H1 (cell line): Measurements from ENCODE around the gene CELSR3. TPM values are rescaled to one million over a fixed set of nuclear protein-coding genes. Genes with fewer than 3 reads are reported as not detected.
A peak's percentile ranks its signal among the peaks of the same experiment; 100 is the strongest.

ENCODE experiments used
- CTCF ChIA-PET: fragments of 300-600 bp; sonication (Branson Sonifier 250); formaldehyde crosslinking; loops from one replicate; lab custom pipeline; 2021; ENCODE audit not compliant: partially characterized antibody; lab: Charles Lee
- POLR2A ChIA-PET: fragments of 300-600 bp; sonication (Branson Sonifier 250); formaldehyde crosslinking; loops from one replicate; lab custom pipeline; 2021; ENCODE audit warnings: inconsistent platforms; ENCODE audit not compliant: partially characterized antibody; lab: Charles Lee
- DNase-seq, 2 experiments: peaks; one replicate each; pipeline versions ENCODE4 v3.0.0 to v3.0.0-alpha.2; 2010 to 2022; ENCODE audit warnings: low spot score in 2 of 2, low read depth in 1 of 2, mixed read lengths in 1 of 2
- FAIRE-seq: peaks from 2 replicates; lab custom pipeline; 2011; peaks lifted over from hg19 to GRCh38; lab: Jason Lieb, UNC
- H2AFZ ChIP-seq: 2 replicates; pipeline ENCODE4 v1.8.1; 2012; ENCODE audit warnings: low read length, inconsistent platforms
- H2AK5ac ChIP-seq: 2 replicates; pipeline ENCODE4 v1.6.1; 2013; ENCODE audit warnings: low read depth, low read length
- H2BK120ac ChIP-seq: replicated peaks from 2 replicates; pipeline ENCODE3; 2013; ENCODE audit warnings: low read depth, low read length, inconsistent platforms
- H2BK12ac ChIP-seq: 2 replicates; pipeline ENCODE4 v1.6.1; 2013; ENCODE audit warnings: low read depth, low read length
- H2BK15ac ChIP-seq: 2 replicates; pipeline ENCODE4 v1.6.1; 2013; ENCODE audit warnings: low read length
- H2BK20ac ChIP-seq: 2 replicates; pipeline ENCODE4 v1.6.1; 2013; ENCODE audit warnings: low read length
- H2BK5ac ChIP-seq: 2 replicates; pipeline ENCODE4 v1.6.1; 2013; ENCODE audit warnings: low read depth, low read length
- H3K14ac ChIP-seq: 2 replicates; pipeline ENCODE4 v1.6.1; 2013; ENCODE audit warnings: inconsistent platforms; ENCODE audit not compliant: insufficient read length
- H3K18ac ChIP-seq: 2 replicates; pipeline ENCODE4 v1.6.1; 2013; ENCODE audit warnings: low read length; ENCODE audit errors: extremely low read depth
- H3K23ac ChIP-seq: 2 replicates; pipeline ENCODE4 v1.6.1; 2013; ENCODE audit warnings: inconsistent platforms; ENCODE audit not compliant: insufficient read length
- H3K23me2 ChIP-seq: 2 replicates; pipeline ENCODE4 v1.6.1; 2013; ENCODE audit warnings: low read depth, low read length
- H3K27ac ChIP-seq: 2 replicates; pipeline ENCODE4 v1.6.1; 2011; ENCODE audit warnings: low read depth, low read length, inconsistent platforms
- H3K27me3 ChIP-seq, 4 experiments: replicated peaks in 1 of 4; 1 replicate in 1 of 4; 2 replicates in 3 of 4; pipeline versions ENCODE4 v1.6.1 to v1.8.1; 2011 to 2013; ENCODE audit warnings: low read length in 3 of 4, mild to moderate bottlenecking in 3 of 4, inconsistent platforms in 2 of 4, mixed read lengths in 2 of 4, moderate library complexity in 1 of 4; ENCODE audit not compliant: control insufficient read depth in 3 of 4, insufficient read depth in 3 of 4; ENCODE audit errors: extremely low read depth in 1 of 4
- H3K36me3 ChIP-seq, 4 experiments: 2 replicates each; pipeline versions ENCODE4 v1.6.1 to v1.8.1; 2011 to 2013; ENCODE audit warnings: mild to moderate bottlenecking in 4 of 4, low read length in 3 of 4, moderate library complexity in 2 of 4, control low read depth in 1 of 4, inconsistent platforms in 1 of 4; ENCODE audit not compliant: insufficient read depth in 4 of 4, control insufficient read depth in 2 of 4
- H3K4ac ChIP-seq: replicated peaks from 2 replicates; pipeline ENCODE3; 2013; ENCODE audit warnings: low read length, low read depth, mixed read lengths, inconsistent platforms; ENCODE audit not compliant: insufficient read length
- H3K4me1 ChIP-seq, 4 experiments: replicated peaks in 1 of 4; 1 replicate in 1 of 4; 2 replicates in 3 of 4; pipeline versions ENCODE4 v1.6.1 to v1.8.1; 2011 to 2013; ENCODE audit warnings: low read length in 3 of 4, inconsistent platforms in 2 of 4, mixed read lengths in 1 of 4; ENCODE audit not compliant: insufficient read depth in 4 of 4, control insufficient read depth in 3 of 4
- H3K4me2 ChIP-seq, 2 experiments: 2 replicates each; pipeline versions ENCODE4 v1.6.1 to v1.8.1; 2011 to 2013; ENCODE audit warnings: low read depth in 2 of 2, low read length in 2 of 2, control low read depth in 1 of 2, inconsistent platforms in 1 of 2, mild to moderate bottlenecking in 1 of 2; ENCODE audit not compliant: insufficient read depth in 1 of 2
- H3K4me3 ChIP-seq, 4 experiments: fragments of 200-600, 300-600 bp in 1 of 4; sonication (generic), shearing (Covaris generic), sonication (Bioruptor Twin) in 1 of 4; 2 replicates each; pipeline versions ENCODE4 v1.5.1 to v1.8.1; 2011 to 2016; ENCODE audit warnings: low read length in 4 of 4, low read depth in 3 of 4, control low read depth in 2 of 4, inconsistent platforms in 2 of 4, mild to moderate bottlenecking in 2 of 4, mixed read lengths in 1 of 4, moderate library complexity in 1 of 4; ENCODE audit not compliant: insufficient read depth in 2 of 4; ENCODE audit errors: extremely low read depth in 1 of 4
- H3K56ac ChIP-seq: replicated peaks from 2 replicates; pipeline ENCODE3; 2013; ENCODE audit warnings: low read depth, mild to moderate bottlenecking, mixed read lengths, low read length, inconsistent platforms; ENCODE audit not compliant: insufficient read length
- H3K79me1 ChIP-seq: 2 replicates; pipeline ENCODE4 v1.6.1; 2013; ENCODE audit warnings: low read depth, low read length, control low read depth
- H3K79me2 ChIP-seq, 2 experiments: 2 replicates each; pipeline versions ENCODE4 v1.6.1 to v1.8.1; 2012 to 2013; ENCODE audit warnings: low read length in 2 of 2, mild to moderate bottlenecking in 2 of 2, inconsistent platforms in 1 of 2; ENCODE audit not compliant: insufficient read depth in 2 of 2, control insufficient read depth in 1 of 2
- H3K9ac ChIP-seq, 4 experiments: replicated peaks in 1 of 4; 1 replicate in 1 of 4; 2 replicates in 3 of 4; pipeline versions ENCODE4 v1.6.1 to v1.8.1; 2011 to 2013; ENCODE audit warnings: low read depth in 3 of 4, low read length in 3 of 4, control low read depth in 2 of 4, mild to moderate bottlenecking in 2 of 4, moderate library complexity in 2 of 4, inconsistent platforms in 1 of 4; ENCODE audit errors: extremely low read depth in 1 of 4
- H3K9me3 ChIP-seq, 2 experiments: 2 replicates each; pipeline versions ENCODE4 v1.6.1 to v1.8.1; 2012 to 2013; ENCODE audit warnings: mild to moderate bottlenecking in 2 of 2, moderate library complexity in 2 of 2, control low read depth in 1 of 2, inconsistent platforms in 1 of 2, low read depth in 1 of 2, low read length in 1 of 2, mixed read lengths in 1 of 2; ENCODE audit not compliant: insufficient read depth in 2 of 2
- H4K20me1 ChIP-seq, 2 experiments: replicated peaks in 1 of 2; 2 replicates each; pipeline versions ENCODE3 to v1.8.1; 2011 to 2013; ENCODE audit warnings: inconsistent platforms in 2 of 2, low read length in 2 of 2, mild to moderate bottlenecking in 1 of 2; ENCODE audit not compliant: insufficient read depth in 2 of 2, control insufficient read depth in 1 of 2
- H4K5ac ChIP-seq: 2 replicates; pipeline ENCODE4 v1.6.1; 2013; ENCODE audit warnings: low read length, low read depth, mixed read lengths, inconsistent platforms; ENCODE audit not compliant: insufficient read length
- H4K8ac ChIP-seq: 2 replicates; pipeline ENCODE4 v1.8.0; 2013; ENCODE audit warnings: mild to moderate bottlenecking, moderate library complexity, low read length, inconsistent platforms; ENCODE audit not compliant: insufficient read depth; ENCODE audit errors: extremely low read depth
- H4K91ac ChIP-seq: replicated peaks from 2 replicates; pipeline ENCODE3; 2013; ENCODE audit warnings: low read length, mixed read lengths, inconsistent platforms; ENCODE audit not compliant: insufficient read length
- BRCA1 ChIP-seq: IDR thresholded peaks from 2 replicates; pipeline ENCODE4 v1.6.1; 2012; ENCODE audit warnings: low read depth, low read length, improper control_type of control experiment
- CBX5 ChIP-seq: fragments of 300-800, 300-1000 bp; sonication (generic); IDR thresholded peaks from 2 replicates; pipeline ENCODE4 v1.7.1; 2016; ENCODE audit warnings: antibody characterized with exemption, low read length, low read depth
- CHD2 ChIP-seq: IDR thresholded peaks from 2 replicates; pipeline ENCODE4 v1.6.1; 2012; ENCODE audit warnings: low read length, improper control_type of control experiment
- CREB1 ChIP-seq: IDR thresholded peaks from 2 replicates; pipeline ENCODE4 v1.6.1; 2012; ENCODE audit warnings: inconsistent platforms
- CTBP2 ChIP-seq: IDR thresholded peaks from 2 replicates; pipeline ENCODE4 v1.7.0; 2011; ENCODE audit warnings: borderline replicate concordance, mild to moderate bottlenecking, moderate library complexity, mixed read lengths, low read length; ENCODE audit not compliant: insufficient read depth, insufficient read length
- FOSL1 ChIP-seq: IDR thresholded peaks from 2 replicates; pipeline ENCODE4 v1.6.1; 2011; ENCODE audit warnings: mild to moderate bottlenecking, low read depth, low read length, moderate library complexity; ENCODE audit not compliant: insufficient read depth
- KDM5A ChIP-seq: fragments of 200-600 bp; IDR thresholded peaks from 2 replicates; pipeline ENCODE4 v1.7.1; 2012; ENCODE audit warnings: mild to moderate bottlenecking, low read length, inconsistent platforms, mixed read lengths
- PHF8 ChIP-seq: fragments of 200-600 bp; sonication (generic); conservative IDR thresholded peaks from 2 replicates; pipeline ENCODE4 v1.7.1; 2012; ENCODE audit warnings: low read depth, mild to moderate bottlenecking, inconsistent platforms, low read length, moderate library complexity
- YY1 ChIP-seq: IDR thresholded peaks from 2 replicates; pipeline ENCODE4 v1.6.1; 2011; ENCODE audit warnings: low read depth, mild to moderate bottlenecking, low read length
- WGBS, 2 experiments: shearing (Covaris generic) in 1 of 2; methylation state at CpG; one replicate each; pipeline versions ENCODE4 v1.1.6 to v1.1.7; 2013 to 2015; ENCODE audit warnings: low lambda C conversion rate in 2 of 2, mixed read lengths in 2 of 2, inconsistent platforms in 1 of 2, low coverage in 1 of 2, missing lambda C conversion rate in 1 of 2; ENCODE audit not compliant: insufficient replicate concordance in 2 of 2, insufficient coverage in 1 of 2, insufficient read length in 1 of 2; ENCODE audit errors: extremely low coverage in 1 of 2, missing lambda C conversion rate in 1 of 2; 5-methylcytosine and 5-hydroxymethylcytosine counted together
- polyA plus RNA-seq, 7 experiments: library from polyadenylated mRNA; depleted of rRNA in 3 of 7; stranded (reverse) in 5 of 7; unstranded in 2 of 7; fragments of >200 nt in 5 of 7; fragments of 200-250 nt in 2 of 7; gene quantifications; 1 replicate in 5 of 7; 2 replicates in 1 of 7; 4 replicates in 1 of 7; pipeline versions ENCODE4 v1.2.1 to v1.2.3, GENCODE V29; 2011 to 2013; ENCODE audit warnings: missing spikeins in 2 of 7, mixed read lengths in 2 of 7
- total RNA-seq: library from RNA; stranded (reverse); fragmentation: NEBNext Ultra II Directional; extraction: Animal tissue kit (Norgen Biotek cat#: 25700); gene quantifications from 2 replicates; pipeline ENCODE4 v1.2.1, GENCODE V29; 2021
- TF ChIP-seq, protein P1 (sequence below), 3 experiments: IDR thresholded peaks; 1 replicate in 2 of 3; 2 replicates in 1 of 3; pipeline versions ENCODE4 v1.5.1 to v1.6.1; 2011; ENCODE audit warnings: low read length in 3 of 3, mild to moderate bottlenecking in 3 of 3, inconsistent platforms in 2 of 3, low read depth in 1 of 3, moderate library complexity in 1 of 3; ENCODE audit not compliant: insufficient read depth in 1 of 3; ENCODE audit errors: control extremely low read depth in 1 of 3
- TF ChIP-seq, protein P2 (sequence below): IDR thresholded peaks from 2 replicates; pipeline ENCODE4 v1.6.1; 2011; ENCODE audit warnings: low read depth, mild to moderate bottlenecking, low read length; ENCODE audit not compliant: insufficient read depth

The CELSR3 gene
- total and polyA plus RNA-seq, 2 of the 8 experiments (the other 6 are each of a cell fraction or from before 2014, with no cell fraction given), result 11.6 to 29.5 TPM

DNA sequence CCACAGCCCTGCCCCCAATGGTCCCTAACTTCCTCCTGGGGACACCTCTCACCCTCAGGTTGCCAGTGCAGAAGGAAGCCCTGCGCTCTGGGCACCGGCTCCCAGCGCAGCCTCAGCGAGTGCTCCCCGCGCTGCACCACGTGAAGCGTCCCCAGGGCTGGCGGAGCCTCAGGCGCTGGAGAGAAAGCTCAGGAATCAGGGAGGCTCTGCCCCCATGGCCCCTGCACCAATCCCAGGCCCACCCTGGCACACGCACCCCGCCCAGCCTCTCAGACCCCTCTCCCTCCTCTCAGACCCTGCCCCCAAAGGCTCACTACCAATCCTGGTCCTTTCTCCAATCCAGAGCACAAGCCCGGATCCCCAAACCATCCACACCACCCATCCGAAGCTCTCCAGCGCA lies 74.5 kb downstream of the CELSR3 start:
- no peak overlapping the region for H3K18ac ChIP-seq
- H3K9ac ChIP-seq, result no peak overlapping the region
- no peaks in the 10 kb centered on the region for H3K36me3 ChIP-seq
- ChIA-PET POLR2A (interaction anchor here (0.8 to 2.7 kb wide), 8 partner anchors 10 to 152 kb away, joined by 3 to 16 read pairs (median 4); partner anchors contain the start of genes SLC26A6 and UQCRC1), CTCF (interaction anchor here (0.7 to 2.9 kb wide), 5 partner anchors 10 to 155 kb away, joined by 3 to 10 read pairs (median 4); partner anchors contain the start of gene SLC26A6)
- no peak overlapping the region for H2AFZ ChIP-seq
- H3K23me2 ChIP-seq, result no peaks in the 10 kb centered on the region
- peaks cover 0 to 6% (median 0%) of the 10 kb centered on the region in 4 experiments; a peak in 1 of 7 replicates for H3K4me1 ChIP-seq
- H3K4me2 ChIP-seq, result no peak overlapping the region
- H3K9me3 ChIP-seq, result no peaks in the 10 kb centered on the region
- no peak overlapping the region for H2BK12ac ChIP-seq
- no peak overlapping the region for H3K23ac ChIP-seq
- H3K14ac ChIP-seq, result no peak overlapping the region
- WGBS, 2 experiments, result 90% methylated on average over 14 of the region's 15 CpGs; no CpG with 5 or more reads in 1 of the 2 experiments
- no peak overlapping the region for H2AK5ac ChIP-seq
- H3K79me2 ChIP-seq, result no peaks in the 10 kb centered on the region
- no peak overlapping the region for H2BK5ac ChIP-seq
- no peaks in the 10 kb centered on the region for H3K27me3 ChIP-seq
- no peak overlapping the region for H4K5ac ChIP-seq
- no peak for DNase-seq
- 0 out of 2 replicates have a peak overlapping the region, but pooled peaks have one; percentile 16 for H4K8ac ChIP-seq
- no peaks in the 10 kb centered on the region for H3K79me1 ChIP-seq
- H2BK15ac ChIP-seq, result no peak overlapping the region
- no peak for FAIRE-seq
- H4K20me1 ChIP-seq, result no peaks in the 10 kb centered on the region
- H2BK20ac ChIP-seq, result no peak overlapping the region
- H3K4me3 ChIP-seq, result no peak overlapping the region
- no peak overlapping the region for H4K91ac ChIP-seq
- no peak overlapping the region for H2BK120ac ChIP-seq
- H3K4ac ChIP-seq, result no peak overlapping the region
- H3K56ac ChIP-seq, result no peak overlapping the region
- no peak overlapping the region for H3K27ac ChIP-seq
- TF ChIP-seq YY1 (no peak), FOSL1 (no peak), CHD2 (no peak), CBX5 (no peak), CREB1 (no peak), PHF8 (no peak), BRCA1 (no peak), KDM5A (no peak), CTBP2 (no peak)
- TF ChIP-seq, protein P1, sequence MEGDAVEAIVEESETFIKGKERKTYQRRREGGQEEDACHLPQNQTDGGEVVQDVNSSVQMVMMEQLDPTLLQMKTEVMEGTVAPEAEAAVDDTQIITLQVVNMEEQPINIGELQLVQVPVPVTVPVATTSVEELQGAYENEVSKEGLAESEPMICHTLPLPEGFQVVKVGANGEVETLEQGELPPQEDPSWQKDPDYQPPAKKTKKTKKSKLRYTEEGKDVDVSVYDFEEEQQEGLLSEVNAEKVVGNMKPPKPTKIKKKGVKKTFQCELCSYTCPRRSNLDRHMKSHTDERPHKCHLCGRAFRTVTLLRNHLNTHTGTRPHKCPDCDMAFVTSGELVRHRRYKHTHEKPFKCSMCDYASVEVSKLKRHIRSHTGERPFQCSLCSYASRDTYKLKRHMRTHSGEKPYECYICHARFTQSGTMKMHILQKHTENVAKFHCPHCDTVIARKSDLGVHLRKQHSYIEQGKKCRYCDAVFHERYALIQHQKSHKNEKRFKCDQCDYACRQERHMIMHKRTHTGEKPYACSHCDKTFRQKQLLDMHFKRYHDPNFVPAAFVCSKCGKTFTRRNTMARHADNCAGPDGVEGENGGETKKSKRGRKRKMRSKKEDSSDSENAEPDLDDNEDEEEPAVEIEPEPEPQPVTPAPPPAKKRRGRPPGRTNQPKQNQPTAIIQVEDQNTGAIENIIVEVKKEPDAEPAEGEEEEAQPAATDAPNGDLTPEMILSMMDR (IDR thresholded peaks at IDR 0.05; ENCODE audit: control extremely low read depth in 1 of 3, insufficient read depth in 1 of 3, low read depth in 1 of 3, low read length in 3 of 3), result no peak
- TF ChIP-seq, protein P2, sequence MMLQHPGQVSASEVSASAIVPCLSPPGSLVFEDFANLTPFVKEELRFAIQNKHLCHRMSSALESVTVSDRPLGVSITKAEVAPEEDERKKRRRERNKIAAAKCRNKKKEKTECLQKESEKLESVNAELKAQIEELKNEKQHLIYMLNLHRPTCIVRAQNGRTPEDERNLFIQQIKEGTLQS, result no peak
